HG03060 (cell line): ENCODE measurements around the gene LPAR6.
"Not testable (repeated sequence)": the region's sequence is repeated elsewhere in the genome, so short reads cannot be mapped to it uniquely, and the experiment has no call there.

Experiments used
- ATAC-seq: cut with Tn5 transposase; IDR thresholded peaks from one replicate; pipeline ENCODE4 v1.9.1; 2021; ENCODE audit warnings: low read depth, moderate number of reproducible peaks; ENCODE audit not compliant: unreplicated experiment

LPAR6 gene, protein sequence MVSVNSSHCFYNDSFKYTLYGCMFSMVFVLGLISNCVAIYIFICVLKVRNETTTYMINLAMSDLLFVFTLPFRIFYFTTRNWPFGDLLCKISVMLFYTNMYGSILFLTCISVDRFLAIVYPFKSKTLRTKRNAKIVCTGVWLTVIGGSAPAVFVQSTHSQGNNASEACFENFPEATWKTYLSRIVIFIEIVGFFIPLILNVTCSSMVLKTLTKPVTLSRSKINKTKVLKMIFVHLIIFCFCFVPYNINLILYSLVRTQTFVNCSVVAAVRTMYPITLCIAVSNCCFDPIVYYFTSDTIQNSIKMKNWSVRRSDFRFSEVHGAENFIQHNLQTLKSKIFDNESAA

DNA sequence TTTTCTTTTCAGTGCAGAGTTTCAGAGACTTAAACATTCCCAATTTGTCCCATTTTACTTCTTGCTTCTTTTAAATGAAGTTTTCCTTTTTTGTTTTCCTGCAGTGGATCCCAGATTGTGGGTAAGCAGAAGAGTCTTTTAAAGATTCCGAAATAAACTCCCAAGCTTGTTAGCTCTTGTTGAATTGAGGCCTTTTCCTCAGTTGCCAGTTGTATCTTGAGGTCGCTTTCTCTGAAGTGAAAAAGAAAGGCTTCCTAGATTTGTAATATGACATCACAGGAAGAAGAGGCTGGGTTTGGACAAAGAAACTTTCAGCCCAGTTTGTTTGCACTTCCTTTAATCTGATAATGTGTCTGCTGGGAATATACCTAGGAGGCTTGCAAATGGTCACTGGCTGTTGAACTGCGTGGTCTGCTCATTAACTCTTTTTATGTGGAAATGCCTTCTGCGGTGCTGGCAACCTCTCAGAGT lies at the start of gene LPAR6:
TSS of gene LPAR6 (minus strand) at position 233 of the 471 bp plus-strand sequence. CDS start 690 bp downstream, outside the sequence.
- ATAC-seq, result no peak

DNA sequence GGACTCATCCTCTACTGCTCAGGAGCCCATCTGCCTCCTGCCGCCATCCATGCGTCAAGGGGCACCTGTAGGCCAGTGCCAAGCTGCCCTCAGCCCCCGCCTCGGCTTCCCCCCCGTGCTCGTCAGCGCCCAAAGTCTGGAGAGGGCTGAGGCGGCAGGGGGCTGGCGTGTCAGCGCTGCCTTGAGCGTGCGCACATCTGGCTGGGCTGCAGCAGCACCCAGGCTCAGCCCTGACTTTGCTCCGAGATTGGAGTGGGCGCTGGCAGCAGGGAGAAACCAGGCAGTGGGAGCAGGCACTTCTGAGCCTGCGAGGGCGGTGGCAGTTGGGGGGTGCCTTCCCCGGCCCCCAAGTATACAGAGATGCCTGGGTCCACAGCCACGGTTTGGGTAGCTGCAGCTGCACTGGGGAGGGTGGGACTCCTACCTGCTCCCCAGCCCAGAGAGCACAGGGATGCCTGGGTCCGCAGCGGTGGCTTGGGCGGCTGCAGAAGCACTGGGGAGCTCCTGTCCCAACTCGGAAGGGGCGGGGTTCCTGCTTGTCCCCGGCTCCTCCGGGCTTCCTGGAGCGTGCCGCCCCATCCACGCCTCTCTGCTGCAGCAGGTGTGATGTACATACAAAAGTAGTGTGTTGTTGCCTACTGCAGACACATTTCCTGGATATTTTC lies 44.8 kb upstream of the LPAR6 start:
- ATAC-seq, result no peak

DNA sequence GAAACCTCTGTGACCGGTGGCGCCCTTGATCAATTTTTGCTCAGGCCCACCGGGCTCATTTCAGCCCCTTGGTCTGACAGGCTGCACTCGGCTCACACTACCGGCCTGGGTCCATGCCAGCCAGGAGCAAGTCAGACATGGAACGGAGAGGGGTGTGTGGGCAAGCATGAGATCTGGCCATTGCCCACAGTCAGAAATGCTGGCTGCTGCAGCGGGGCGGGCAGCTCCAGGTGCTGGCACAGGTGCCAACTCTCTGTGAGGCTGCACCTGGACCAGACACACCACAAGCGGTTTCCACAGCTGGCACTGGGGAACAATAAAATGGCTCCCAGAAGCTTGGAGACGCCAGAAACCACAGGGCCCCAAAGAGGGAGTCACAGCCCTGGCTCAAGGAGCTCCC lies 43.6 kb upstream of the LPAR6 start:
- ATAC-seq, result no peak

DNA sequence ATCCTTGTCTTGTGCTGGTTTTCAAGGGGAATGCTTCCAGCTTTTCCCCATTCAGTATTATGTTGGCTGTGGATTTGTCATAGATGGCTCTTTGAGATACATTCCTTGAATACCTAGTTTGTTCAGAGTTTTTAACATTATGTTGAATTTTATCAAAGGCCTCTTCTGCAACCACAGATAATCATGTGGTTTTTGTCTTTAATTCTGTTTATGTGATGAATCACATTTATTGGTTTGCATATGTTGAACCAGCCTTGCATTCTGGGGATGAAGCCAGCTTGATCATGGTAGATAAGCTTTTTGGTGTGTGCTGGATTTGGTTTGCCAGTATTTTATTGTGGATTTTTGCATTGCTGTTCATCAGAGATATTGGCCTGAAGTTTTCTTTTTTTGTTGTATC lies 38.3 kb upstream of the LPAR6 start:
- not testable (repeated sequence) for ATAC-seq

DNA sequence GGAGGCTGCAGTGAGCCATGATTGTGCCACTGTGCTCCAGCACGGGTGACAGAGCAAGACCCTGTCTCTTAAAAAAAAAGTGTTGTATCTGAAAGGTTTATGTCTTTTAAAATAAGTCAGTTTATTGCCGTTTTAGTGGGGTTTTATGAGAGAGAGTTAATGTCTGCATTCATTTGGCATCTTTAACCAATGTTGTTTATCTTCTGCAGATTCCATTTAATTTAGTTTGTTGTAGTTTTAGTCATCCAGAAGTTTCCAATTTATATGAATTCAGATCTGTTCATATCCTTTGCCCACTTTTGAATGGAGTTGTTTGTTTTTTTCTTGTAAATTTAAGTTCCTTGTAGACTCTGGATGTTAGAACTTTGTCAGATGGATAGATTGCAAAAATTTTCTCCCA lies 36.7 kb upstream of the LPAR6 start:
- no peak for ATAC-seq

DNA sequence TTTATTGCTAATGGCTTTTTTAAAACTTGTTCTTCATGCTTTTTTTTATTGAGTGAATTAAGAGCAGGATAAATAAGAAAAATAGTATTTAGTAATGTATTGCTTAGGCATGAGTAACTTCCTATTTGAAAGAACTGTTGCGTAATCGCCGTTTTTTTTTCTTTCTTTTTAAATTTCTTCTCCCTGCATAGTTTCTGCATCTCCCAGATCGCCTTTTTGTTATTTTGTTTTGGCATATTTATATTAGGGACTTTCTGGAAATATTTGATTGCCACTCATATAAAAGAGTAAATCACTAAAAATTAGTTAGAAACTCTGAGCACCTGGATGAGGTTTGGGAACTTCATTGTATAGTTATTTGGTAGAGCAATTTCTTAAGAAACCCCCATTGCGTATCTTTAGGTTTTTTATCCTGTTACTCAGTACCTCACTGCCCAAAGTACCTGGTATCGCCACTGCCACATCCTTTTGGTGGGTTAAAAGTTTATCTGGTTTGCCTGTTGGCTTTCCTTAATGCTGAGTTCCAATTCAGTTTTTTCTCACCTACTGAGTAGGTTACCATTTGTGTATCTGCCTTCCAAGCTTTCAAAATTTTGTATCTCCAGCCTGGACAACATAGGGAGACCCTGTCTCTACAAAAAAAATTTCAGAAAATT lies 36.2 kb upstream of the LPAR6 start:
- ATAC-seq, result no peak

DNA sequence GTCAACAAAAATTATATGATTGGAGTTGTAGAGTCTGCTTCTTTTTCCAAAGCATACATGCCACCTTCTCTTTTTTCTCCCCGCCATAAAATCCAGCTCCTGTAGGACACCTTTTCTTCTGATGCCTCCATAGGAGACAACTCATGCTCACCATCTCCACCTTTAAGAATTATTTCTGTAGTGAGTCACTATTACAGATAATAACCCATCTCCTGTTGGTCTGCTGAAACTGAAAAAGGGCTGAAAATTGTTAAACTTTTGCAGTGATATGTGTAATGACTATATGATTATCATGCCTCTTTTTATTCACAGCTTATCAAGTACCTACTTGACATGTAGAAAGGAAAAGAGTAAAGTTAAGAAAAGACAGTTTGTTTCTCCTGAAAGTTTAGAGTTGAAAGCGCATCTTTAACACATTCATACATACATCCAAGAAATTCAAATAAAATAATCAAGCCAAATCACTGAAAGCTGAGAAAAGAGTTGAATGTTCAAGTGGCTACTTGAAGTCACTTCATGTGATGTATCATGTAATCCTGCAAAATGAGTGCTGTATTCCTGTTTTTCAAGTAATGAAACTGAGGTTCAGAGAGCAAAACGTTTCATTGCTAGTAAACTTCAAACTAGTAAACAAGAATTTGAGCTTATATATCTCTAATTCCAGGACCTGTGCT lies 35.5 kb upstream of the LPAR6 start:
- ATAC-seq, result no peak

DNA sequence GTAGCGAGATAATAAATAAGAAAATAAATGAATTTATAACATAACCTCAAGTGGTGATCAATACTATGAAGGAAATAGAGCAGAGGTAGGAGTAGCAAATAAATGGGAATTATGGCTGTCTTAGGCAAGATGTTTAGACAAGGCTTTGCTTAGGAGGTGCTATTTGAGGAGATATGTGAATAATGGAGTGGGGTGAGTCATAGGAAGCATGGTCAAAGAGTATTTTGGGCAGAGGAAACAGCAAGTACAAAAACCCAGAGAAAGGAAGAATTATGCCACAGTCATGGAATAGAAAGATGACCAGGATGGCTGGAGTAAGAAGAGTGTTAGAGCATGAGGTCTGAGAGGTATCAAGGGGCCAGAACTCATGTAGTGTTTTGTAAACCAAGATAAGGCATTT lies 33.6 kb upstream of the LPAR6 start:
- no peak for ATAC-seq

DNA sequence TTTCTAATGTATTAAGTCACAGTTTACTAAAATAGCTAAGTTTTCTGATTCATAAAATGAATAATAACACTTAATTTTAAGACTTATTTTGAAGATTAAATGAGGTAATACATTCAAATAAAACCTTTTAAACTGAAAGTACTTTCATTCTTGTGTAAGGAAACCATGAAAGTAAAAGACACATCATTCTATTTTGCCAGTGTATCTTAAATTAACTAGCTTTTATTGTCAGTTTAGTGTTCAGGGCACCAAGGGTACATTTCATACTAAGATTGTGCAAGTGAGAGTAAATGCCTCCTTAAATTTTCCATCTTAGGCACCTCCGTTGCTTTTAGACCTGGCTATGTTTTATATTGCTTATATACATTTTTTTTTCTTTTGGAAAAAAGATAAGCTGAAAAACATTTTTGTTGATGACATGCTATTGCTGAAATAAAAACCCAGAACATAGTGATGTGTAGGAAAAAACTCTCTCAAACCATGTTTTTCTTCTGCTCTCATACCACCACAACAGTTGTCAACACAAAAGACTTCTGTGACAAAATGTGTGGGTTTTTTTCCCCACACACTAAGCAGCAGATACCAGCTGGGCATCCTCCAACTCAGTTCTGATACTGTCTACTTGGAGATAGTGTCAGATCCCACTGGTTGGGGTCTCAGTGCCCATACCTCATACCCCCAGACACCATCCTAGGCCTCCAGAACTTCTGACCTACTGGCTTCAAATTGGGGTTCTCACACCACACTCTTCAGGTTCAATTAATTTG lies 30.7 kb upstream of the LPAR6 start:
- ATAC-seq, result no peak

DNA sequence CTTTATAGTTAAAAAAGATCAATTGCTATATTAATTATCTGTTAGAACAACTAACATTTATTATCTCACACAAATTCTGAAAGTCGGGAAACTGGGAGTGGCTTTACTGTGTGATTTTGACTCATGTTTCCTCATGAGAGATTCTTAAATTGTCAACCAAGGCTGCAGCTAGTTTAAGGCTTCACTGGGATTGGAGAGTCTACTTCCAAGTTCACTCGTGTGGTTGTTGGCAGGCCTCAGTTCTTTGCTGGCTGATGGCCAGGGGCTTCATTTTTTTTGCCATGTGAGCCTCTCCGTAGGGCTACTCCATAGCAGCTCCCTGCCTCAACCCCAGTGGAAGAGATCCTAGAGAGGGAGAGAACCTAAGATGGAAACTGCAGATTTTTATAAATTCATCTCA lies 24.5 kb upstream of the LPAR6 start:
- no peak for ATAC-seq

DNA sequence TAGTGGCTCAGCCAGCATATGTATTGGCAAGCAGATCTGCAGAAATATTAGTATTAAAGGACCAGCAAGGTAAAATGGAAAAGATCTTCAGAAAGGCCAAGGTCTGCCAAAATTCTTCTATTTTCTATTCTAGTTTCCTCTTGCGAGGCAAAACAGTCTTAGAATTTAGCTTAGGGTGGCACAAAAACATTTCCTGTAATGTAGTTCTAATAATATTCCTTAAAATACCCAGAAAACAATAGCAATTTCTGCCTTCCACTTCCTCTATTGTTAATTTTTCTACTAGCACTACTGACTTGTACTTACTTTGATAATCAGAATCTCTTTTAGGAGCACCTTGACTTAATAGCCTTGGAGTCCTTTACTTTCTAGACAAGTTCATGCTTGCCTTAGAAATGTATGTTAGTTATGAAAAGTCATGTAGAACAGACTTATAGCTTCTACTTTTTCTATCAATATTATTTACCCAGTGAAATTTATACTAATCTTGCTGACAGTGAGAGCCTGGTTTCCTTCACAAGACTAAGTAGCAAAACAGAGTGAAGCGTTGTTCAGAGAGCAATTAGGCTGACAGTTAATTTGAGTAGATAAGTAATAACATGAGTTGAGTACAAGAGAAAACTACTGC lies 23.9 kb upstream of the LPAR6 start:
- ATAC-seq, result no peak

DNA sequence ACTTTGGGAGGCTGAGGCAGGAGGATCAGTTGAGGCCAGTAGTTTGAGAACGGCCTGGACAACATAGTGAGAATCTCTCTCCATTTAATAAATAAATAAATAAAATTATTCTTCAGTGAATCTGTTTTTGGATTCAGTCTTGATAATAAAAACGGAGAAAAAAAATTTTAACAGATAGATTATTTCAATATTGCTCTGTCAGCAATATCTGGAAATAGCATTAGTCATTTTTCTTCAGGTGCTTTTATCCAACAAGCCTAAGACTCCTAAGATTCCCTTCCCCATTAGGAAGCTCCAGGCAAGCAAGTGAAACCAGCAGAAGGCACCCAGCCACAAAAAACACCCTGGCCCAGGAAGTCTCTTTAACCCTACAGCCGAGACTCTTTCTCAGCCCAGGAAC lies 21.3 kb upstream of the LPAR6 start:
- no peak for ATAC-seq

DNA sequence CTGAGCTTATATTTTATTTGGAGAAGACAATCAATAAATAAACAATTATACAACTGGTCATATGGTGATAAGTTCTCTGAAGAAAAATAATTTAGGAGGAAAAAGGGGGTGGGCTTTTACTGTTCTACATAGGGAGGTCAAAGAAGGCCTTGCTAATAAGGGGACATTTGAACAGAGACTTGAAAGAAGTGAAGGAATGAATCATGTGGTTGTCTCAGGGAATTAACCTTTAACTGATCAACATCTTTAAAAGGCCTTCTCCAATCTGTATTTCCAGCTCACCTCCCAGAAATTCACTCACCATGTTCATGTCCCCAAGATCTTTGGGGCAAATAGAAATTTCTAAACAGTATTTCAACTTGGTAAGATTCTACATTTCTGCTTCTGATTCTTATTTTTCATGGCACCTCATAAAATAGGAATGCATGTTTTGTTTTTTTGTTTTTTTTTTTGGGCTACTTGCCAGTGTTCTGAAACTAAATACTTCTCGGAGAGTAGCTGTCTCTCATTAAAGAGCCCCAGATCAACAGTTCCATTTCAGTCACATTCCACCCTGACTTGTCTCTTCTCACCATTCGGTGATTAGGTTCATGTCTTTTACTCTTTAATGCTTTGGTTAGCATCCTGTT lies 19.2 kb upstream of the LPAR6 start:
- ATAC-seq, result no peak

DNA sequence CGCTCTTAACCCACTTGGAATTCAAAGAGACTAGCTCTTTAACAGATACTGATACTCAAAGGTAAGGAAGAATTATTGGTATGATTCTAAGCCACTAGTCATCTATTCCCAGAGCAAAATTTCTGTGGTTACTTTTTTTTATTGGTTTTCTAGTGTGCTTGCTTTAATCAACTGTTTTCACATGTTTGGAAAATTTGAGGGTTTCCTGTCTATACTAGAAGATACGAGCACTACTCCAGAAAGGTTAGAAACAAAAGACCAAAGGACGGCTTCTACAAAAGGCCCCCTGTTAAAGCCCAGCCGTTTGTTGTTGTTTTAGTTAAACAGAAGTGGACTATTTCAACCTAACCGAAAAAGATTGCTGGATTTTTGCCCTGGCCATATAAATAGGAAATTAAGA lies 18.5 kb upstream of the LPAR6 start:
- ATAC-seq, result no peak

DNA sequence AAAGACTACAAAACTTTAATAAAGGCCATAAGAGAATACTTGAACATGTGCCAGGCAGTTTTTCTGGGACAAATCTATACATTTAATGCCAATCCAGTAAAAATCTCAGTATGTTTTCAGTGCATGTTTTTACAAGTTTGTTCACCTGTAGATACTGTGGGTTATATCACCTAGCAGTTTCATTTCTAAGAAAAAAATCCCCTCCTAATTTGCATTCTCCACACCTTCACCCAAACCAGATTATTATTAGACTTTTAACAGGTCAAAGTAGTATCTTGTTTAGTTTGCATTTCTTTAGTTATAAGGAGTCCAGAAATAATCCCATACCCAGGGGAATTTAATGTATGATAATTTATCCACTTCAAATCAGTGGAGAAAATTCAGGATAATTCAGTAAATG lies 17.0 kb upstream of the LPAR6 start:
- ATAC-seq, result no peak

DNA sequence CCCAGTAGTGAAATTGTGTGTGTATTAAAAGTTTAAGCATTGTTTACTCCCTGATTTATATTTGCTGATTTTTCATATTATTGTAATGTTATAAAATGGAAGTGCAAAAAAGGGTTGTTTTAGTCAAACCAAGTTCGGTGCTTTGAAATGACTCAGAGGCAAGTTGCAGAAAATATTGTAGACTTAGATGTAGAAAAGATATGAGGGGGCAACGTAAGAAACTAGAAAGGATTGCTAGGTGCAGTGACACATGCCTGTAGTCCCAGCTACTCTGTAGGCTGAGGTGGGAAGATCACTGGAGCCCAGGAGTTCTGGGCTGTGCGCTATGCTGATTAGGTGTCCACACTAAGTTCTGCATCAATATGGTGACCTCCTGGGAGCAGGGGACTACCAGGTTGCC lies 16.1 kb upstream of the LPAR6 start:
- ATAC-seq, result no peak

DNA sequence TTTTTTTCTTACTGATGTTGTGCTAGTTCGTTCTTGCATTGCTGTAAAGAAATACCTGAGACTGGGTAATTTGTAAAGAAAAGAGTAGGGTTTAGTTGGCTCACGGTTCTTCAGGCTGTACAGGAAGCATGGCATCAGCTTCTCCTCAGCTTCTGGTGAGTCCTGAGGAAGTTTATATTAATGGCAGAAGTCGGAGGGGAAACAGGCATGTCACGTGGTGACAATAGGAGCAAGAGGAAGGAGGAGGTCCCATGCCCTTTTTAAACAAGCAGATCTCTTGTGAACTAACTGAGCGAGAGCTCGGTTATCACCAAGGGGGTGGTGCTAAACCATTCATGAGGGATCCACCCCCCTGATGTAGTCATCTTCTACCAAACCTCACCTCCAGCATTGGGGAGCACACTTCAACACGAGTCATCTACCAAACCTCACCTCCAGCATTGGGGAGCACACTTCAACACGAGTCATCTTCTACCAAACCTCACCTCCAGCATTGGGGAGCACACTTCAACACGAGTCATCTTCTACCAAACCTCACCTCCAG lies 13.9 kb upstream of the LPAR6 start:
- not testable (repeated sequence) for ATAC-seq

DNA sequence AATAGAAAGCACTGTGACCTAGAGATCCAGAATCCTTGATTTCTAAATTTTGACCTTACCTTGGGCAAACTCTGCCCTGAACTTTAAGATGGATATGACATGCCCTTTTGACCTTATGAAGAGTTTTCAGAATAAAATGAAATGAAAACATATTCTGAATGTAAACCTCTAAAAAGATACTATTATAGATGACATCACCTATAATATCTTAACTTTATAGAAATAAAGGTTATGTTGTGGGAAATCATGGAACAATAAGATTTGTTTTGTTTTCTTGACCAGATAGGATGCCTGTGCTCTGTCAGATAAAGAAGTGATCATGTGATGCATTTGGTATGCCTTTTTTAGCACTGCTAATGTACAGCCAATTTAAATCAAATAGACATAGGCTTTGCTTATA lies 13.1 kb upstream of the LPAR6 start:
- ATAC-seq, result no peak

DNA sequence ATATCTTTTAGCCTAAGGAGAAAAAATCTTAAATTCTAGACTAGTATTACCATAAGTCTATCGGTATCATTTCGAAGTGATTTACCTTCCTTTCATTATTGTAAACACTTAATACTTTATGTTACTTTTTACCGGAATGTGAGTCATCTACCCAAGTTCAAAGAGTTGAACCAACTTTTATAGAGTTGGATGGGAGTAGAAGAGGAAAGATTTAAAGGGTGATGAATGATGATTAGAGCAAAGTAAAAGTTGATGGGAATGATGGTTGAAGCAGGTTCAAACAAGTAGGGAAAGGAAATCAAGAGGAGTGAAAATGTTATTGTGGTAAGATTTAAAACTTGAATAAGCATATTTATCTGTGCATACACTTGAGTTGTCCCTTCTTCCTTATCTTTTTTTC lies 11.3 kb upstream of the LPAR6 start:
- no peak for ATAC-seq
